Calu3 (cell line): ENCODE data around the gene ABR. TPM values are rescaled to one million over a fixed set of nuclear protein-coding genes. Genes with fewer than 3 reads are reported as not detected.

Experiments used
- BruUV-seq: library from RNA; stranded (reverse); fragments of 400-500 nt; replicated peaks from 2 replicates; lab custom pipeline; 2021; lab: Mats Ljungman, UMichigan
- CTCF ChIA-PET: fragments of 300-600 bp; sonication (Branson Sonifier 250); formaldehyde crosslinking; loops from one replicate; lab custom pipeline; 2022; ENCODE audit warnings: antibody characterized with exemption; lab: Charles Lee
- DNase-seq: peaks from one replicate; pipeline ENCODE4 v3.0.0; 2022
- H3K27ac Mint-ChIP-seq: one replicate; pipeline ENCODE4 v1.8.0; 2022; ENCODE audit warnings: mixed read lengths; ENCODE audit not compliant: unreplicated experiment
- H3K27me3 Mint-ChIP-seq: one replicate; pipeline ENCODE4 v1.8.0; 2022; ENCODE audit warnings: mixed read lengths; ENCODE audit not compliant: unreplicated experiment
- H3K36me3 Mint-ChIP-seq: one replicate; pipeline ENCODE4 v1.8.0; 2022; ENCODE audit warnings: mild to moderate bottlenecking, moderate library complexity, mixed read lengths; ENCODE audit not compliant: insufficient read depth, unreplicated experiment
- H3K4me1 Mint-ChIP-seq: one replicate; pipeline ENCODE4 v1.8.0; 2022; ENCODE audit warnings: mild to moderate bottlenecking, low read depth, mixed read lengths; ENCODE audit not compliant: unreplicated experiment
- H3K4me3 Mint-ChIP-seq: one replicate; pipeline ENCODE4 v1.8.0; 2022; ENCODE audit warnings: mild to moderate bottlenecking, low read depth, moderate library complexity, mixed read lengths; ENCODE audit not compliant: unreplicated experiment
- H3K9me3 Mint-ChIP-seq: one replicate; pipeline ENCODE4 v1.8.0; 2022; ENCODE audit warnings: low read depth, mixed read lengths; ENCODE audit not compliant: unreplicated experiment
- intact Hi-C: fragments of 100-400 bp; cut with micrococcal nuclease; formaldehyde crosslinking; loops from one replicate; pipeline ENCODE4 v1.10.0; 2022; ENCODE audit not compliant: unreplicated experiment
- total RNA-seq: library from RNA; stranded (reverse); gene quantifications from 2 replicates; pipeline ENCODE4 v1.2.3, GENCODE V29; 2022
- TF ChIP-seq, protein P1 (sequence below): fragments of 200-600 bp; IDR thresholded peaks from one replicate; pipeline ENCODE4 v1.8.0; 2022; ENCODE audit warnings: antibody characterized with exemption; ENCODE audit not compliant: unreplicated experiment

ABR gene
- total RNA-seq, 1 experiment from 2014 or later = 92.7 TPM

- no TSS peak for BruUV-seq
- TF ChIP-seq, protein P1, sequence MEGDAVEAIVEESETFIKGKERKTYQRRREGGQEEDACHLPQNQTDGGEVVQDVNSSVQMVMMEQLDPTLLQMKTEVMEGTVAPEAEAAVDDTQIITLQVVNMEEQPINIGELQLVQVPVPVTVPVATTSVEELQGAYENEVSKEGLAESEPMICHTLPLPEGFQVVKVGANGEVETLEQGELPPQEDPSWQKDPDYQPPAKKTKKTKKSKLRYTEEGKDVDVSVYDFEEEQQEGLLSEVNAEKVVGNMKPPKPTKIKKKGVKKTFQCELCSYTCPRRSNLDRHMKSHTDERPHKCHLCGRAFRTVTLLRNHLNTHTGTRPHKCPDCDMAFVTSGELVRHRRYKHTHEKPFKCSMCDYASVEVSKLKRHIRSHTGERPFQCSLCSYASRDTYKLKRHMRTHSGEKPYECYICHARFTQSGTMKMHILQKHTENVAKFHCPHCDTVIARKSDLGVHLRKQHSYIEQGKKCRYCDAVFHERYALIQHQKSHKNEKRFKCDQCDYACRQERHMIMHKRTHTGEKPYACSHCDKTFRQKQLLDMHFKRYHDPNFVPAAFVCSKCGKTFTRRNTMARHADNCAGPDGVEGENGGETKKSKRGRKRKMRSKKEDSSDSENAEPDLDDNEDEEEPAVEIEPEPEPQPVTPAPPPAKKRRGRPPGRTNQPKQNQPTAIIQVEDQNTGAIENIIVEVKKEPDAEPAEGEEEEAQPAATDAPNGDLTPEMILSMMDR = no peak
- Mint-ChIP-seq H3K36me3 (peaks cover 7% of the 10 kb centered on the region), H3K9me3 (no peaks in the 10 kb centered on the region), H3K27me3 (no peaks in the 10 kb centered on the region), H3K4me3 (no peak overlapping the region), H3K4me1 (no peaks in the 10 kb centered on the region), H3K27ac (no peak overlapping the region)
- CTCF ChIA-PET = no interaction called here
- DNase-seq = no peak
- intact Hi-C loops = no loop called here
Observed at GRCh38 chr17:1174263-1174880, 5.4 kb downstream of the ABR start.

- H3K27me3 Mint-ChIP-seq = no peaks in the 10 kb centered on the region
- no peak for DNase-seq
- no peaks in the 10 kb centered on the region for H3K9me3 Mint-ChIP-seq
- H3K4me1 Mint-ChIP-seq = no peaks in the 10 kb centered on the region
- CTCF ChIA-PET = no interaction called here
- no peak overlapping the region for H3K27ac Mint-ChIP-seq
- no peak overlapping the region for H3K4me3 Mint-ChIP-seq
- BruUV-seq = no TSS peak
- TF ChIP-seq, protein P1 = no peak
- peaks cover 7% of the 10 kb centered on the region for H3K36me3 Mint-ChIP-seq
- intact Hi-C loops = no loop called here
Observed at GRCh38 chr17:1173432-1174262, 6.1 kb downstream of the ABR start.

- Mint-ChIP-seq H3K4me1 (no peaks in the 10 kb centered on the region), H3K4me3 (no peak overlapping the region), H3K27ac (no peak overlapping the region), H3K36me3 (peaks cover 7% of the 10 kb centered on the region), H3K27me3 (no peaks in the 10 kb centered on the region), H3K9me3 (no peaks in the 10 kb centered on the region)
- intact Hi-C loops = no loop called here
- BruUV-seq = no TSS peak
- no peak for DNase-seq
- TF ChIP-seq, protein P1 = no peak
- CTCF ChIA-PET = no interaction called here
Observed at GRCh38 chr17:1171953-1172352, 7.8 kb downstream of the ABR start.

DNA sequence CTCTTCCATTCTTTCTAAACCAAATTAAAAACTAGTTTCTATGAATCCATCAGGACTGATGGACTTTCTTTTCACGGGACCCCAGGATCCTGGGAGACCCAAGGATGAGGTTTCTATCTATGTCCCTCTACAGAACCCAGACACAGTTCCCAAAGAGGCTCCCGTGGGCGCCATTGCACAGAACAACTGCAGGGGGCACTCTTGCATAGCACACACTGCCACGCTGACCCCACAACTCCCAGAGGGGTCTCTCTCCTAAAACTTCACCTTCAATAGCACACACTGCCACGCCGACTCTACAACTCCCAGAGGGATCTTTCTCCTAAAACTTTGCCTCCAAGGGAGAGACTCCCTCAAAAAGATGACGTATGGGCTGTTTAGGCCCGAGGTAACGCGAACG, 9.0 kb downstream of the ABR start:
- DNase-seq = no peak
- TF ChIP-seq, protein P1 = no peak
- no peaks in the 10 kb centered on the region for H3K9me3 Mint-ChIP-seq
- H3K27ac Mint-ChIP-seq = no peak overlapping the region
- CTCF ChIA-PET = no interaction called here
- intact Hi-C loops = no loop called here
- H3K4me1 Mint-ChIP-seq = no peaks in the 10 kb centered on the region
- no peaks in the 10 kb centered on the region for H3K27me3 Mint-ChIP-seq
- BruUV-seq = no TSS peak
- H3K4me3 Mint-ChIP-seq = no peak overlapping the region
- H3K36me3 Mint-ChIP-seq = peaks cover 6% of the 10 kb centered on the region
